ENCODE results near the gene CCDC91. TPM values are rescaled to one million over a fixed set of nuclear protein-coding genes. Genes with fewer than 3 reads are reported as not detected.

Gene CCDC91
- total RNA-seq, 1 experiment from 2014 or later, result 35.9 TPM

GRCh38 chr12:28582672-28583376 is 392.6 kb downstream of the CCDC91 start:
- POLR2A ChIA-PET, result no interaction called here
- H3K36me3 Mint-ChIP-seq (ENCODE audit: insufficient read depth, unreplicated experiment), result no peaks in the 10 kb centered on the region
- H3K27me3 Mint-ChIP-seq (ENCODE audit: insufficient read depth, unreplicated experiment), result no peaks in the 10 kb centered on the region
- no peak overlapping the region for H3K4me3 Mint-ChIP-seq (ENCODE audit: unreplicated experiment)
- intact Hi-C loops (cut with micrococcal nuclease), result no loop called here
- no peak for DNase-seq (ENCODE audit: unreplicated experiment)
- CTCF ChIA-PET, result no interaction called here
- no peaks in the 10 kb centered on the region for H3K9me3 Mint-ChIP-seq (ENCODE audit: unreplicated experiment)
- no peak for TF ChIP-seq CTCF (IDR thresholded peaks at IDR 0.05; ENCODE audit: unreplicated experiment)
- H3K4me1 Mint-ChIP-seq (ENCODE audit: insufficient read depth, unreplicated experiment), result no peaks in the 10 kb centered on the region
- no TSS peak for BruUV-seq (replicated peaks)
- H3K27ac Mint-ChIP-seq (ENCODE audit: low read depth, unreplicated experiment), result no peak overlapping the region

GRCh38 chr12:28583701-28584261 is 393.5 kb downstream of the CCDC91 start:
- CTCF ChIA-PET, result interaction anchor here (0.7 to 1.0 kb wide), 2 partner anchors 9 to 289 kb away, joined by 4 to 5 read pairs; no protein-coding TSS in a partner anchor
- BruUV-seq (replicated peaks), result no TSS peak
- no peak overlapping the region for H3K4me3 Mint-ChIP-seq (ENCODE audit: unreplicated experiment)
- POLR2A ChIA-PET, result interaction anchor here (0.6 kb wide), 1 partner anchor 352 kb away, joined by 4 read pairs; no protein-coding TSS in a partner anchor
- DNase-seq (ENCODE audit: unreplicated experiment), result peak; percentile 17
- no peaks in the 10 kb centered on the region for H3K27me3 Mint-ChIP-seq (ENCODE audit: insufficient read depth, unreplicated experiment)
- intact Hi-C loops (cut with micrococcal nuclease), result no loop called here
- no peaks in the 10 kb centered on the region for H3K9me3 Mint-ChIP-seq (ENCODE audit: unreplicated experiment)
- no peak overlapping the region for H3K27ac Mint-ChIP-seq (ENCODE audit: low read depth, unreplicated experiment)
- H3K36me3 Mint-ChIP-seq (ENCODE audit: insufficient read depth, unreplicated experiment), result no peaks in the 10 kb centered on the region
- TF ChIP-seq CTCF (IDR thresholded peaks at IDR 0.05; ENCODE audit: unreplicated experiment), result no peak
- H3K4me1 Mint-ChIP-seq (ENCODE audit: insufficient read depth, unreplicated experiment), result no peaks in the 10 kb centered on the region

- no peaks in the 10 kb centered on the region for H3K9me3 Mint-ChIP-seq (ENCODE audit: unreplicated experiment)
- H3K4me3 Mint-ChIP-seq (ENCODE audit: unreplicated experiment), result no peak overlapping the region
- no peak for DNase-seq (ENCODE audit: unreplicated experiment)
- H3K4me1 Mint-ChIP-seq (ENCODE audit: insufficient read depth, unreplicated experiment), result no peaks in the 10 kb centered on the region
- intact Hi-C loops (cut with micrococcal nuclease), result no loop called here
- H3K36me3 Mint-ChIP-seq (ENCODE audit: insufficient read depth, unreplicated experiment), result no peaks in the 10 kb centered on the region
- ChIA-PET POLR2A (no interaction called here), CTCF (no interaction called here)
- no TSS peak for BruUV-seq (replicated peaks)
- no peak for TF ChIP-seq CTCF (IDR thresholded peaks at IDR 0.05; ENCODE audit: unreplicated experiment)
- no peaks in the 10 kb centered on the region for H3K27me3 Mint-ChIP-seq (ENCODE audit: insufficient read depth, unreplicated experiment)
- H3K27ac Mint-ChIP-seq (ENCODE audit: low read depth, unreplicated experiment), result no peak overlapping the region
These were observed 394.9 kb downstream of the CCDC91 start for GRCh38 chr12:28585146-28585545.

GRCh38 chr12:28586481-28586880 is 396.2 kb downstream of the CCDC91 start:
- ChIA-PET POLR2A (no interaction called here), CTCF (no interaction called here)
- Mint-ChIP-seq H3K27ac (ENCODE audit: low read depth, unreplicated experiment) (no peak overlapping the region), H3K4me3 (ENCODE audit: unreplicated experiment) (no peak overlapping the region), H3K4me1 (ENCODE audit: insufficient read depth, unreplicated experiment) (no peaks in the 10 kb centered on the region), H3K27me3 (ENCODE audit: insufficient read depth, unreplicated experiment) (no peaks in the 10 kb centered on the region), H3K36me3 (ENCODE audit: insufficient read depth, unreplicated experiment) (no peaks in the 10 kb centered on the region), H3K9me3 (ENCODE audit: unreplicated experiment) (no peaks in the 10 kb centered on the region)
- BruUV-seq (replicated peaks), result no TSS peak
- no peak for TF ChIP-seq CTCF (IDR thresholded peaks at IDR 0.05; ENCODE audit: unreplicated experiment)
- DNase-seq (ENCODE audit: unreplicated experiment), result no peak
- intact Hi-C loops (cut with micrococcal nuclease), result no loop called here

Data from MCF 10A (cell line).